Activated B cell treated with CpG ODN at 0.5 μM for 24 hours (primary cell): ENCODE measurements around the gene NBEAL2. TPM values are rescaled to one million over a fixed set of nuclear protein-coding genes. Genes with fewer than 3 reads are reported as not detected.

Source experiments
- ATAC-seq: fragments of 200-7000 bp; cut with Tn5 transposase; one replicate; pipeline ENCODE4 v1.10.0; 2021; ENCODE audit warnings: low read depth, mild to moderate bottlenecking, moderate library complexity
- CTCF ChIA-PET: fragments of 350-600 bp; sonication (Branson Sonifier 250); formaldehyde crosslinking; loops from one replicate; lab custom pipeline; 2021; ENCODE audit warnings: antibody characterized with exemption; lab: Charles Lee
- POLR2A ChIA-PET: fragments of 350-600 bp; sonication (Branson Sonifier 250); formaldehyde crosslinking; loops from one replicate; lab custom pipeline; 2021; ENCODE audit warnings: antibody characterized with exemption; lab: Charles Lee
- DNase-seq: peaks from one replicate; pipeline ENCODE4 v3.0.0; 2022
- H3K27ac Mint-ChIP-seq: one replicate; pipeline ENCODE4 v1.8.0; 2020; ENCODE audit warnings: mixed read lengths
- H3K27me3 Mint-ChIP-seq: one replicate; pipeline ENCODE4 v1.8.0; 2021; ENCODE audit warnings: mixed read lengths
- H3K36me3 Mint-ChIP-seq: one replicate; pipeline ENCODE4 v1.8.0; 2021; ENCODE audit warnings: low read depth, mixed read lengths
- H3K4me1 Mint-ChIP-seq: one replicate; pipeline ENCODE4 v1.8.0; 2021; ENCODE audit warnings: mixed read lengths
- H3K4me3 Mint-ChIP-seq: one replicate; pipeline ENCODE4 v1.8.0; 2020; ENCODE audit warnings: mild to moderate bottlenecking, mixed read lengths
- H3K9me3 Mint-ChIP-seq: one replicate; pipeline ENCODE4 v1.8.0; 2020; ENCODE audit warnings: mixed read lengths
- intact Hi-C: fragments of 100-400 bp; cut with micrococcal nuclease; formaldehyde crosslinking; loops from one replicate; pipeline ENCODE4 v1.15.1; 2024
- total RNA-seq: library from RNA; stranded (reverse); gene quantifications from 2 replicates; pipeline ENCODE4 v1.2.3, GENCODE V29; 2022
- TF ChIP-seq, protein P1 (sequence below): fragments of 200-600 bp; IDR thresholded peaks from one replicate; pipeline ENCODE4 v1.8.0; 2022; ENCODE audit warnings: antibody characterized with exemption, mild to moderate bottlenecking

NBEAL2 gene
- total RNA-seq, 1 donor from 2014 or later, result 98.6 TPM

DNA sequence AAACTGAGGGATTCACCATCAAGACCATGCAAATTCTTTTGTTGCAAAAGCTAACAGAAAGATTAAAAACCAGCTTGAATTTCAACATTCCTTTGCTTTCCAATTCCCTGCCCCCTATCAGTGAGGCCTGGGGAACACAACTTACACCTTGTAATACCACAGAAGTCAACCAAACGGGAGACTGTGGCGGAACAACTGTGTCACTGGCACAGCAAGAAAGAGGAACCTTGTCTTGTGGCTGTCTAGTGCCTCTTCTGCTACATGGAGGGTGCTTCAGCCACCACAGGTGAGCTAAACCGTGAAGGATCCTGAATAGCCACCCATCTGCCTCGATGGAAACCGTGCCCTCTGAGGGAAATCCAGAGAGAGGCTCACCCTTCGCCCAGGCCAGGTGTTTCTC, 14.3 kb upstream of the NBEAL2 start:
- TF ChIP-seq, protein P1, sequence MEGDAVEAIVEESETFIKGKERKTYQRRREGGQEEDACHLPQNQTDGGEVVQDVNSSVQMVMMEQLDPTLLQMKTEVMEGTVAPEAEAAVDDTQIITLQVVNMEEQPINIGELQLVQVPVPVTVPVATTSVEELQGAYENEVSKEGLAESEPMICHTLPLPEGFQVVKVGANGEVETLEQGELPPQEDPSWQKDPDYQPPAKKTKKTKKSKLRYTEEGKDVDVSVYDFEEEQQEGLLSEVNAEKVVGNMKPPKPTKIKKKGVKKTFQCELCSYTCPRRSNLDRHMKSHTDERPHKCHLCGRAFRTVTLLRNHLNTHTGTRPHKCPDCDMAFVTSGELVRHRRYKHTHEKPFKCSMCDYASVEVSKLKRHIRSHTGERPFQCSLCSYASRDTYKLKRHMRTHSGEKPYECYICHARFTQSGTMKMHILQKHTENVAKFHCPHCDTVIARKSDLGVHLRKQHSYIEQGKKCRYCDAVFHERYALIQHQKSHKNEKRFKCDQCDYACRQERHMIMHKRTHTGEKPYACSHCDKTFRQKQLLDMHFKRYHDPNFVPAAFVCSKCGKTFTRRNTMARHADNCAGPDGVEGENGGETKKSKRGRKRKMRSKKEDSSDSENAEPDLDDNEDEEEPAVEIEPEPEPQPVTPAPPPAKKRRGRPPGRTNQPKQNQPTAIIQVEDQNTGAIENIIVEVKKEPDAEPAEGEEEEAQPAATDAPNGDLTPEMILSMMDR, result no peak
- Mint-ChIP-seq H3K9me3 (no peaks in the 10 kb centered on the region), H3K36me3 (peaks cover 63% of the 10 kb centered on the region), H3K27me3 (no peaks in the 10 kb centered on the region), H3K27ac (peak overlapping the region; percentile 76), H3K4me3 (peak overlapping the region; percentile 64), H3K4me1 (peaks cover 82% of the 10 kb centered on the region)
- DNase-seq, result no peak
- ChIA-PET CTCF (interaction anchor here (0.8 kb wide), 1 partner anchor 34 kb away, joined by 3 read pairs; no protein-coding TSS in a partner anchor), POLR2A (interaction anchor here (0.8 to 3.5 kb wide), 6 partner anchors 9 to 39 kb away, joined by 3 to 32 read pairs (median 4); partner anchors contain the start of genes CCDC12 and NBEAL2)
- peak; percentile 89 for ATAC-seq
- intact Hi-C loops, result loop anchor here (1.0 kb wide), 2 partner anchors 9 to 12 kb away; no protein-coding TSS in a partner anchor

DNA sequence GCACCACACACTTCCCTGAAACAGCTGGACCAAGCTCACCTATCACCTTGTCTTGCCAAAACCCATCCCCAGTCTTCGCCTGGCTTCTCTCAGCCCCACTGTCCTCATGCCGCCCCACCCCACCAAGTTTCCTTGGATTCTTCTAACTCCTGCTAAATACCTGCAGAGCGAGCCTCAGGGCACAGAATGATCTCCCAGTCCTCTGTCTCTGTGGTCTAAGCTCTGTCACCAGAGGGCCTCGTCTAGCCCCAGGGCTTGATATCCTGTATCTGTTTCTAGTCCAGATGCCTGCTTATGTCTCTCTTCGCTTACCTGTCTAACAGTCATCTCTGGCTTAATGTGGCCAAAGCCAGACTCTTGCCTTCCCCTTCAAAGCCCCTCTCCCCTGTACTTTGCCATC, 12.7 kb upstream of the NBEAL2 start:
- TF ChIP-seq, protein P1, result no peak
- DNase-seq, result no peak
- ChIA-PET CTCF (interaction anchor here (1.6 kb wide), 1 partner anchor 10 kb away, joined by 3 read pairs; the partner anchor contains the start of gene CCDC12), POLR2A (interaction anchor here (1.1 to 3.5 kb wide), 5 partner anchors 8 to 36 kb away, joined by 4 to 32 read pairs (median 4); partner anchors contain the start of genes CCDC12 and NBEAL2)
- H3K4me1 Mint-ChIP-seq, result peaks cover 82% of the 10 kb centered on the region
- peak overlapping the region; percentile 62 for H3K4me3 Mint-ChIP-seq
- peak overlapping the region; percentile 74 for H3K27ac Mint-ChIP-seq
- no peaks in the 10 kb centered on the region for H3K9me3 Mint-ChIP-seq
- peaks cover 59% of the 10 kb centered on the region for H3K36me3 Mint-ChIP-seq
- intact Hi-C loops, result loop anchor here (1.0 kb wide), 1 partner anchor 31 kb away; no protein-coding TSS in a partner anchor
- ATAC-seq, result no peak
- no peaks in the 10 kb centered on the region for H3K27me3 Mint-ChIP-seq

DNA sequence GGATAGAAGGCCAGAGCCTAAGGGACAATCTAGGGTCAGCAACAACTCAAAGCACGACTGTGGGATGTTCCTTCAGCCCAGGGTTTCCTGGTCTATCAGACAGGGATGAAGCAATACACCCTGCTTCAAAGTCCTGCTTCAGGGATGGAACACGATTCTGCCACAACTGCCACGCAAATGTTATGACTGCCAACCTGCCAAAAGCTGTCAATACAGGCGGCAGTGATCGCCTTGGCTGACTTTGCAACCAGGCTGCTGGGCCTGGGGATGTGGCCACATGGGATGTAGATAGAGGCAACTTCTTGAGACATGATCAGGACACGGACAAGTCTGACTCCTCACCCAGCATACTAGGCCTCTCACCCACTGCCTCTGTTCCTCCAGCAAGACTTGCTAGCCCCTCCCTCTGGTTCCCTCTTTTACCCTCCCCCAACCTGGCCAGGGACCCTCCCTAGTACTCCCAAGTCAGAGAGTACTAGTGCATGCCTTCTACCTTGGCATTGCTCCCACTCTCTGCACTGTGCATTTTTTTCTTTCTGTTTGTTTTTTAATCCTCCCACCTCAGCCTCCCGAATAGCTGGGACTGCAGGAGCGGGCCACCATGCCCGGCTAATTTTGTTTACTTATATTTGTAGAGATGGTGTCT, 10.6 kb upstream of the NBEAL2 start:
- H3K4me3 Mint-ChIP-seq, result no peak overlapping the region
- DNase-seq (no peak), ATAC-seq (no peak)
- TF ChIP-seq, protein P1, result no peak
- ChIA-PET CTCF (no interaction called here), POLR2A (interaction anchor here (0.7 to 1.2 kb wide), 3 partner anchors 13 to 1505 kb away, joined by 3 read pairs; no protein-coding TSS in a partner anchor)
- intact Hi-C loops, result no loop called here
- H3K36me3 Mint-ChIP-seq, result peaks cover 49% of the 10 kb centered on the region
- H3K4me1 Mint-ChIP-seq, result peaks cover 88% of the 10 kb centered on the region
- no peaks in the 10 kb centered on the region for H3K9me3 Mint-ChIP-seq
- H3K27ac Mint-ChIP-seq, result no peak overlapping the region
- H3K27me3 Mint-ChIP-seq, result no peaks in the 10 kb centered on the region

DNA sequence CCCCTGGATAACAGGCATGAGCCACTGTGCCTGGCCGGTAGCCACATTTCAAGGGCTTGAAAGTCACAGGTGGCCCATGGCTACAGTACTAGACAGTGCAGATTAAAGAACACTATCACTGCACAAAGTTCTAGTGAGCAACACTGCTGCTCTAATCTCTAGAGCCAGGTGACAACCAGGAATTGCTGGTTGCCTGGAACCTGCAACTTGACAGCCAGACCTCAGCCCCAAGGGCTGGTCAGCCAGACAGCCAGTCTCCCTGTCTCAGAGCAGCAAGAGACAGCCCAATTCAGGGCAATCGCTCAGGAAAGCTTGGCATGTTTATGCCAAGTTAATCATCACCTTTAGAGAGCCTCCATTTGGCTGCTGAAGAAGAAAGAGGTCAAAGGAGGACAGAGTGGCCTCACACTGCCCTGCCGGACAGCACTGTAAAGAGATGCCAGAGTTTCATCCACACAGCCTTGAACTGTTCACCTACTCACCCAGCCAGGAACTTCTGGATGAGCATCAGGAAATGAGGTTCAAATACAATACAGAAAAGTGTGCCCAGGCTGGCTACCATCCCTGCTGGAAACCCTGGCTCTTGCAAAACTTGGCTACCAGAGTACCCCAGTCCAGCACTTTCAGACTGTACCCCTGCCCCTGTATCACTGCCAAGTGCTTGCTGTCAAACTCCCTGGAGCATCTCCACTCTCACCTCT, 8.9 kb upstream of the NBEAL2 start:
- Mint-ChIP-seq H3K27ac (peak overlapping the region; percentile 86), H3K4me1 (peaks cover 92% of the 10 kb centered on the region), H3K9me3 (no peaks in the 10 kb centered on the region), H3K4me3 (peak overlapping the region; percentile 56), H3K27me3 (no peaks in the 10 kb centered on the region), H3K36me3 (peaks cover 51% of the 10 kb centered on the region)
- CTCF ChIA-PET, result interaction anchor here (1.4 kb wide), 1 partner anchor 47 kb away, joined by 4 read pairs; no protein-coding TSS in a partner anchor
- ATAC-seq (no peak), DNase-seq (no peak)
- POLR2A ChIA-PET, result interaction anchor here (1.0 to 1.3 kb wide), 2 partner anchors 11 to 15 kb away, joined by 3 to 4 read pairs; no protein-coding TSS in a partner anchor
- TF ChIP-seq, protein P1, result no peak
- intact Hi-C loops, result loop anchor here (10.0 kb wide), 2 partner anchors 436 to 544 kb away; partner anchors contain the start of gene ELP6
